Measurements from ENCODE around the gene SERPINB5. TPM values are rescaled to one million over a fixed set of nuclear protein-coding genes. Genes with fewer than 3 reads are reported as not detected.
A peak's percentile ranks its signal among the peaks of the same experiment; 100 is the strongest.

The SERPINB5 gene
- total and polyA plus RNA-seq, 4 donors: 0.05 TPM; not detected in 3

DNA sequence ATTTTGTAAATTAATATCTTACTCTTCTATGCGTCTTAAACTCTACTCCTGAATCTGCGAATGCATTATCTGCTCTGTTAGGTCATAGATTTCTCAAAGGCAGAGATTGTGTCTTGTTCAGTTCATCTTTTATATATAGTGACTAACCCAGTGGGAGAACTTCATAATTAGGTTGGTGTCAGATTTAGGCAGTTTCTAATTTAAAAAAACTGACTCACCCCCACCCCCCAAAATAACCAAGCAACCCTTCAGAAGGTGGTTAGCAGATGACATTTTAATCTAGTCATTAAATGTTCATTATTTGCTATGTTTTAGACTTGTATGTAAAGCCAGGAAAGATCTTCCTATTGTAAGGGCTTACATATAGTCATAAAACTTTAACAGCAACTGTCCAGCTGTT is 75.8 kb downstream of the SERPINB5 start (continued):
- TF ChIP-seq, protein P1, sequence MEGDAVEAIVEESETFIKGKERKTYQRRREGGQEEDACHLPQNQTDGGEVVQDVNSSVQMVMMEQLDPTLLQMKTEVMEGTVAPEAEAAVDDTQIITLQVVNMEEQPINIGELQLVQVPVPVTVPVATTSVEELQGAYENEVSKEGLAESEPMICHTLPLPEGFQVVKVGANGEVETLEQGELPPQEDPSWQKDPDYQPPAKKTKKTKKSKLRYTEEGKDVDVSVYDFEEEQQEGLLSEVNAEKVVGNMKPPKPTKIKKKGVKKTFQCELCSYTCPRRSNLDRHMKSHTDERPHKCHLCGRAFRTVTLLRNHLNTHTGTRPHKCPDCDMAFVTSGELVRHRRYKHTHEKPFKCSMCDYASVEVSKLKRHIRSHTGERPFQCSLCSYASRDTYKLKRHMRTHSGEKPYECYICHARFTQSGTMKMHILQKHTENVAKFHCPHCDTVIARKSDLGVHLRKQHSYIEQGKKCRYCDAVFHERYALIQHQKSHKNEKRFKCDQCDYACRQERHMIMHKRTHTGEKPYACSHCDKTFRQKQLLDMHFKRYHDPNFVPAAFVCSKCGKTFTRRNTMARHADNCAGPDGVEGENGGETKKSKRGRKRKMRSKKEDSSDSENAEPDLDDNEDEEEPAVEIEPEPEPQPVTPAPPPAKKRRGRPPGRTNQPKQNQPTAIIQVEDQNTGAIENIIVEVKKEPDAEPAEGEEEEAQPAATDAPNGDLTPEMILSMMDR (IDR thresholded peaks at IDR 0.05; ENCODE audit: low read depth, low read length, missing input control): no peak
- TF ChIP-seq ZBTB33 (IDR thresholded peaks at IDR 0.05): no peak
- no peak for TF ChIP-seq HNF4G (IDR thresholded peaks at IDR 0.05)
- no peak for TF ChIP-seq EGR1 (IDR thresholded peaks at IDR 0.05; ENCODE audit: low read depth in 2 of 2)
- TF ChIP-seq, protein P2, sequence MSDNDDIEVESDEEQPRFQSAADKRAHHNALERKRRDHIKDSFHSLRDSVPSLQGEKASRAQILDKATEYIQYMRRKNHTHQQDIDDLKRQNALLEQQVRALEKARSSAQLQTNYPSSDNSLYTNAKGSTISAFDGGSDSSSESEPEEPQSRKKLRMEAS (IDR thresholded peaks at IDR 0.05): no peak
- TF ChIP-seq FOXA1 (IDR thresholded peaks at IDR 0.05): no peak

- Histone ChIP-seq H3K9me3 (ENCODE audit: control insufficient read depth in 4 of 4, low read length in 3 of 4) (no peaks in the 10 kb centered on the region), H3K4me3 (ENCODE audit: low read depth in 1 of 3, low read length in 3 of 3) (no peak overlapping the region), H3K9ac (ENCODE audit: low read depth in 1 of 2, low read length in 2 of 2) (no peak overlapping the region), H3K27me3 (ENCODE audit: control insufficient read depth in 4 of 4, insufficient read depth in 4 of 4, low read length in 3 of 4) (no peaks in the 10 kb centered on the region), H3K4me1 (ENCODE audit: control insufficient read depth in 4 of 4, insufficient read depth in 4 of 4, low read length in 3 of 4) (peaks cover 0 to 2% (median 0%) of the 10 kb centered on the region in 4 donors), H3K27ac (ENCODE audit: low read depth in 1 of 2, low read length in 2 of 2) (no peak overlapping the region), H3K36me3 (ENCODE audit: control insufficient read depth in 4 of 4, insufficient read depth in 3 of 4, low read depth in 1 of 4, low read length in 3 of 4) (no peaks in the 10 kb centered on the region)
- TF ChIP-seq FOXA1 (IDR thresholded peaks at IDR 0.05) (no peak), JUND (IDR thresholded peaks at IDR 0.05) (no peak), ATF3 (IDR thresholded peaks at IDR 0.05) (no peak), YY1 (IDR thresholded peaks at IDR 0.05) (no peak), HNF4A (conservative IDR thresholded peaks at IDR 0.05) (no peak), REST (IDR thresholded peaks at IDR 0.05) (no peak), HNF4G (IDR thresholded peaks at IDR 0.05) (no peak), RXRA (IDR thresholded peaks at IDR 0.05) (peak in 1 of 2 donors; percentile 34)
- TF ChIP-seq, protein P2 (IDR thresholded peaks at IDR 0.05): no peak
- DNase-seq (ENCODE audit: low spot score): no peak
- WGBS: 48% methylated on average over 1 of the region's 1 CpG
Observed at GRCh38 chr18:63553081-63553480, 76.3 kb downstream of the SERPINB5 start.

Other genes starting within 250 kb of the SERPINB5 start
- gene BCL2, start 157.2 kb upstream of the SERPINB5 start, total RNA-seq: 1 to 10 TPM; 2.1 to 3.9 TPM
- under 1 TPM; 0.40 to 0.69 TPM for gene BCL2, start 157.2 kb upstream of the SERPINB5 start, polyA plus RNA-seq
- gene KDSR, start 109.8 kb upstream of the SERPINB5 start, total RNA-seq: 10 to 100 TPM; 11.3 to 34.1 TPM
- gene KDSR, start 109.8 kb upstream of the SERPINB5 start, polyA plus RNA-seq: 10 to 100 TPM; 28.7 to 37.2 TPM
- gene VPS4B, start 54.5 kb upstream of the SERPINB5 start, total RNA-seq: 10 to 100 TPM; 18.6 to 20.6 TPM
- 10 to 100 TPM; 12.2 to 17.7 TPM for gene VPS4B, start 54.5 kb upstream of the SERPINB5 start, polyA plus RNA-seq
- not detected for gene SERPINB12, start 65.4 kb downstream of the SERPINB5 start, total RNA-seq
- not detected for gene SERPINB12, start 65.4 kb downstream of the SERPINB5 start, polyA plus RNA-seq
- not detected for gene SERPINB13, start 110.4 kb downstream of the SERPINB5 start, total RNA-seq
- gene SERPINB13, start 110.4 kb downstream of the SERPINB5 start, polyA plus RNA-seq: not detected
- not detected for gene SERPINB4, start 167.3 kb downstream of the SERPINB5 start, total RNA-seq
- not detected for gene SERPINB4, start 167.3 kb downstream of the SERPINB5 start, polyA plus RNA-seq
- under 1 TPM in 1 of 2 donors, not detected in 1; 0.05 TPM for gene SERPINB3, start 184.9 kb downstream of the SERPINB5 start, total RNA-seq
- gene SERPINB3, start 184.9 kb downstream of the SERPINB5 start, polyA plus RNA-seq: not detected
- gene SERPINB11, start 226.0 kb downstream of the SERPINB5 start, total RNA-seq: under 1 TPM in 1 of 2 donors, not detected in 1; 0.47 TPM
- gene SERPINB11, start 226.0 kb downstream of the SERPINB5 start, polyA plus RNA-seq: not detected